ENCODE measurements around the gene MRGPRF.
"Not testable (repeated sequence)": the region's sequence is repeated elsewhere in the genome, so short reads cannot be mapped to it uniquely, and the experiment has no call there.

Gene MRGPRF

GRCh38 chr11:68987211-68987610 lies 25.8 kb downstream of the MRGPRF start:
- no peak for DNase-seq (ENCODE audit: low spot score)

- DNase-seq (ENCODE audit: low spot score), result no peak
Observed at GRCh38 chr11:68983801-68984200, 29.2 kb downstream of the MRGPRF start.

- DNase-seq (ENCODE audit: low spot score), result no peak
Observed at GRCh38 chr11:68982134-68982533, 30.9 kb downstream of the MRGPRF start.

- no peak for DNase-seq (ENCODE audit: low spot score)
Observed at GRCh38 chr11:68980776-68981065, 32.3 kb downstream of the MRGPRF start, which contains the start of gene MRGPRD. MRGPRD (minus strand) TSS chr11:68980986; CDS start chr11:68980986, 0 bp downstream.

- DNase-seq (ENCODE audit: low spot score), result no peak
Observed at GRCh38 chr11:68979931-68980775, 32.9 kb downstream of the MRGPRF start.

- DNase-seq (ENCODE audit: low spot score), result no peak
Observed at GRCh38 chr11:68978931-68979594, 34.0 kb downstream of the MRGPRF start.

- no peak for DNase-seq (ENCODE audit: low spot score)
Observed at GRCh38 chr11:68978626-68978930, 34.5 kb downstream of the MRGPRF start.

GRCh38 chr11:68977781-68978625 lies 35.0 kb downstream of the MRGPRF start:
- no peak for DNase-seq (ENCODE audit: low spot score)

- no peak for DNase-seq (ENCODE audit: low spot score)
Observed at GRCh38 chr11:68976563-68976962, 36.5 kb downstream of the MRGPRF start.

- DNase-seq (ENCODE audit: low spot score), result no peak
Observed at GRCh38 chr11:68976095-68976494, 37.0 kb downstream of the MRGPRF start.

GRCh38 chr11:68974421-68975194 lies 38.4 kb downstream of the MRGPRF start:
- DNase-seq (ENCODE audit: low spot score), result no peak

- not testable (repeated sequence) for DNase-seq (ENCODE audit: low spot score)
Observed at GRCh38 chr11:68973706-68974105, 39.3 kb downstream of the MRGPRF start.

- no peak for DNase-seq (ENCODE audit: low spot score)
Observed at GRCh38 chr11:68973219-68973618, 39.8 kb downstream of the MRGPRF start.

GRCh38 chr11:68970921-68971636 lies 42.0 kb downstream of the MRGPRF start:
- DNase-seq (ENCODE audit: low spot score), result no peak

GRCh38 chr11:68969386-68969785 lies 43.7 kb downstream of the MRGPRF start:
- no peak for DNase-seq (ENCODE audit: low spot score)

- DNase-seq (ENCODE audit: low spot score), result no peak
Observed at GRCh38 chr11:68968306-68969250, 44.5 kb downstream of the MRGPRF start.

- DNase-seq (ENCODE audit: low spot score), result no peak
Observed at GRCh38 chr11:68966894-68967780, 45.9 kb downstream of the MRGPRF start.

GRCh38 chr11:68965901-68966853 lies 46.9 kb downstream of the MRGPRF start:
- DNase-seq (ENCODE audit: low spot score), result no peak
